HEK293T (cell line): ENCODE results near the gene SOS2.

Experiments
- CTCF ChIA-PET: fragments of 350-600 bp; formaldehyde crosslinking; extraction: SDS; loops from one replicate; lab custom pipeline; 2021; ENCODE audit warnings: antibody characterized with exemption, inconsistent platforms; lab: Yijun Ruan, JAX
- POLR2A ChIA-PET: fragments of 350-600 bp; formaldehyde crosslinking; extraction: SDS; loops from one replicate; lab custom pipeline; 2020; ENCODE audit warnings: antibody characterized with exemption, inconsistent platforms; lab: Yijun Ruan, JAX
- DNase-seq: peaks from one replicate; pipeline ENCODE4 v3.0.0; 2012; ENCODE audit warnings: mixed read lengths; ENCODE audit errors: extremely low spot score
- ARNT ChIP-seq: fragments of 450-650 bp; IDR thresholded peaks from 2 replicates; pipeline ENCODE4 v1.6.1; 2017; ENCODE audit warnings: mild to moderate bottlenecking
- BHLHE40 ChIP-seq: fragments of 450-650 bp; IDR thresholded peaks from 2 replicates; pipeline ENCODE4 v1.6.1; 2016; ENCODE audit warnings: mild to moderate bottlenecking, moderate library complexity, borderline replicate concordance
- CTBP1 ChIP-seq: fragments of 450-650 bp; IDR thresholded peaks from 2 replicates; pipeline ENCODE4 v1.6.1; 2016; ENCODE audit warnings: borderline replicate concordance
- ELF4 ChIP-seq: fragments of 450-650 bp; IDR thresholded peaks from 2 replicates; pipeline ENCODE4 v1.6.1; 2017; ENCODE audit warnings: antibody characterized with exemption
- FOXA1 ChIP-seq: fragments of 450-650 bp; IDR thresholded peaks from 2 replicates; pipeline ENCODE4 v1.6.1; 2016; ENCODE audit warnings: mild to moderate bottlenecking
- FOXK2 ChIP-seq: fragments of 450-650 bp; IDR thresholded peaks from 2 replicates; pipeline ENCODE4 v1.6.1; 2016; ENCODE audit warnings: mild to moderate bottlenecking
- FOXM1 ChIP-seq: fragments of 450-650 bp; IDR thresholded peaks from 2 replicates; pipeline ENCODE4 v1.6.1; 2017; ENCODE audit warnings: mild to moderate bottlenecking, borderline replicate concordance
- HDGF ChIP-seq: fragments of 450-650 bp; IDR thresholded peaks from 2 replicates; pipeline ENCODE4 v1.6.1; 2017; ENCODE audit warnings: antibody characterized with exemption, borderline replicate concordance
- L3MBTL2 ChIP-seq: fragments of 450-650 bp; conservative IDR thresholded peaks from 2 replicates; pipeline ENCODE4 v1.6.1; 2016; ENCODE audit warnings: mild to moderate bottlenecking
- LEF1 ChIP-seq: fragments of 450-650 bp; IDR thresholded peaks from 2 replicates; pipeline ENCODE4 v1.6.1; 2017; ENCODE audit warnings: mild to moderate bottlenecking, borderline replicate concordance
- NFRKB ChIP-seq: fragments of 450-650 bp; IDR thresholded peaks from 2 replicates; pipeline ENCODE4 v1.6.1; 2016; ENCODE audit warnings: mild to moderate bottlenecking, moderate library complexity
- PKNOX1 ChIP-seq: fragments of 450-650 bp; IDR thresholded peaks from 2 replicates; pipeline ENCODE4 v1.6.1; 2016
- SP1 ChIP-seq: fragments of 450-650 bp; IDR thresholded peaks from 2 replicates; pipeline ENCODE4 v1.6.1; 2017
- SUZ12 ChIP-seq: fragments of 450-650 bp; IDR thresholded peaks from 2 replicates; pipeline ENCODE4 v1.6.1; 2016; ENCODE audit warnings: mild to moderate bottlenecking
- TARDBP ChIP-seq: fragments of 450-650 bp; IDR thresholded peaks from 2 replicates; pipeline ENCODE4 v1.6.1; 2016
- ZNF384 ChIP-seq: fragments of 450-650 bp; IDR thresholded peaks from 2 replicates; pipeline ENCODE4 v1.6.1; 2016

The SOS2 gene

DNA sequence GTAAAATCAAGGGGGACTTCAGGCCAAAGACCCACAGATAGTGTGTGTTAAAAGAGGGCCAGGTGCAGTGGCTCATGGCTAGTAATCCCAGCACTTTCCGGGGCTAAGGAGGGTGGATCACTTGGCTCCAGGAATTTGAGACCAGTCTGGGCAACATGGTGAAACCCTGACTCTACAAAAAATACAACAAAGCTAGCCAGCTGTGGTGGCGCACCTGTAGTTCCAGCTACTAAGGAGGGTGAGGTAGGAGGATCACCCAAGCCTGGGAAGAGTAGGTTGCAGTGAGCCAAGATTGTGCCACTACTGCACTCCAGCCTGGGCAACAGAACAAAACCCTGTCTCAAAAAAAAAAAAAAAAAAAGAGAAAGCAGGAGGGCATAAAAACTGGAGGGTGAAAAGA lies 123.5 kb downstream of the SOS2 start:
- no peak for DNase-seq
- POLR2A ChIA-PET = interaction anchor here (0.6 to 1.5 kb wide), 2 partner anchors 8 to 215 kb away, joined by 3 to 6 read pairs; partner anchors contain the start of gene VCPKMT
- TF ChIP-seq ELF4 (no peak), ARNT (no peak), NFRKB (no peak), HDGF (no peak), PKNOX1 (no peak), L3MBTL2 (no peak), LEF1 (no peak), FOXK2 (no peak), TARDBP (no peak), ZNF384 (no peak), CTBP1 (no peak), SUZ12 (no peak), FOXA1 (no peak), SP1 (no peak)
- CTCF ChIA-PET = interaction anchor here (0.7 to 1.1 kb wide), 2 partner anchors 14 to 228 kb away, joined by 4 to 8 read pairs; no protein-coding TSS in a partner anchor

DNA sequence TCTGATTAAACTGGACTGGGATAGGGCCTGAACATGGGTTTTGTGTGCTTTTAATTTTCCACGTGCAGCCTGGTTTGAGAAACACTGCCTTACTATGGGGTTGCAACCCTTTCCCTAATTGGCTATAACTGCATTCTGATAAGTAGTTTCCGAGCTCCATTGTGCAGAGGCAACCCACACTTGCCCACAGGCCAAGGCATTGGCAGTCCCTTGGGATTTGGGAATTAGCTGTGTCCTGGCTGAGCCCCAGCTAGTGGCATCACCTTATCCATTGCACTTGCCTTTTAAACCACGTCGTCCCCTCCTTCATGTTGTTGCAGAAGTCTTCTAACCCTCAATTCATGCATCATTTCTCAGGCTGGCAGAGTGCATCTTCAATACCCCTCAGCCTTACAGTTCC lies 125.2 kb downstream of the SOS2 start:
- no peak for DNase-seq
- CTCF ChIA-PET = interaction anchor here (1.5 kb wide), 1 partner anchor 244 kb away, joined by 3 read pairs; no protein-coding TSS in a partner anchor
- POLR2A ChIA-PET = interaction anchor here (1.3 kb wide), 1 partner anchor 11 kb away, joined by 3 read pairs; the partner anchor contains the start of gene VCPKMT
- TF ChIP-seq ELF4 (no peak), LEF1 (no peak), PKNOX1 (no peak), SP1 (no peak), ARNT (no peak), ZNF384 (no peak), HDGF (no peak)

- POLR2A ChIA-PET = no interaction called here
- DNase-seq = no peak
- CTCF ChIA-PET = interaction anchor here (0.6 kb wide), 1 partner anchor 170 kb away, joined by 6 read pairs; no protein-coding TSS in a partner anchor
- no peak for TF ChIP-seq ELF4
- no peak for TF ChIP-seq L3MBTL2
- TF ChIP-seq HDGF = no peak
- TF ChIP-seq SUZ12 = no peak
- TF ChIP-seq SP1 = no peak
- no peak for TF ChIP-seq TARDBP
- no peak for TF ChIP-seq ARNT
- TF ChIP-seq PKNOX1 = no peak
- no peak for TF ChIP-seq FOXA1
- TF ChIP-seq FOXK2 = no peak
- no peak for TF ChIP-seq NFRKB
- no peak for TF ChIP-seq FOXM1
- no peak for TF ChIP-seq LEF1
- TF ChIP-seq ZNF384 = no peak
- TF ChIP-seq BHLHE40 = no peak
Measured at GRCh38 chr14:50103558-50103957, 127.8 kb downstream of the SOS2 start.

DNA sequence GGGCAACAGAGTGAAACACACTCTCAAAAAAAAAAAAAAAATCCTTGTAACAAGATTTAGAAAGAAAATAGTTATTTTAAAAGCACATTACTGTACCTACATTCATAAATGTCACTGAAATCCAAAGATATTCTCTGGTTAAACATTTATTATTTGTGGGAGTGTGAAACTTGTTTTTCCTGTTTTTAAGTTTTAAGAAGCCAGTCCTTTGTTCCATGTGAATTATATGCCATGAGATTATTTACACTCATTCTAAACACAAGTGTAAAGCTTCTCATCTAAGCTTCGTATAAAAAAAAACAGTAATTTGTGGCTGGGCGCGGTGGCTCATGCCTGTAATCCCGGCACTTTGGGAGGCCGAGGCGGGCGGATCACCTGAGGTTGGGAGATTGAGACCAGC lies 130.0 kb downstream of the SOS2 start:
- DNase-seq = no peak
- POLR2A ChIA-PET = interaction anchor here (0.9 kb wide), 1 partner anchor 239 kb away, joined by 3 read pairs; no protein-coding TSS in a partner anchor
- TF ChIP-seq FOXA1 (no peak), NFRKB (no peak), SP1 (no peak), ELF4 (no peak), TARDBP (no peak), BHLHE40 (no peak), L3MBTL2 (no peak), FOXM1 (no peak), HDGF (no peak), CTBP1 (no peak)
- CTCF ChIA-PET = interaction anchor here (0.6 kb wide), 1 partner anchor 225 kb away, joined by 3 read pairs; no protein-coding TSS in a partner anchor

DNA sequence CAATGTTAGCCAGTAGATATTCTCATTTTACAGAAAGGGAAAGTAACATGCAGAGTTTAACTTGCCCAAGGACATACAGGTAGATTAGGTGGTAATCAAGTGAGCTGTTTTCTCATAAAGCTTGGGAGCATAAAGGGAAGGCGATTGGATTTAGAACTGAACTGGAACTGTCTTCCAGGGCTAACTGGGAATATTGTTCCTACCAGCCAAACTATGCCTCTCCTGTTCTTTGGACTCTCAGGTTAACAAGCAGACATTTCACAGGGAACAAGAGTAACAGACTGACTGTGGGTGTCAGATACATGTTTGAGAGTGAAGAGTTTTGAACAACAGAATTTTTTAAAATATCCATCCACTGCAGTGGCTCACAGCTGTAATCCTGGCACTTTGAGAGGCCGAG lies 130.6 kb downstream of the SOS2 start:
- DNase-seq = no peak
- ChIA-PET CTCF (interaction anchor here (0.6 to 0.7 kb wide), 2 partner anchors 225 to 239 kb away, joined by 3 to 7 read pairs; no protein-coding TSS in a partner anchor), POLR2A (no interaction called here)
- TF ChIP-seq ARNT (no peak), ZNF384 (no peak), FOXM1 (no peak), SUZ12 (no peak), FOXA1 (no peak), ELF4 (no peak), TARDBP (no peak), PKNOX1 (no peak), NFRKB (no peak), BHLHE40 (no peak), HDGF (no peak), FOXK2 (no peak), SP1 (no peak), LEF1 (no peak), L3MBTL2 (no peak), CTBP1 (no peak)
